Muscle layer of duodenum (tissue), 2 donors: ENCODE measurements around the gene GDF10.

Experiments
- H3K27ac ChIP-seq: one replicate; pipeline ENCODE4 v1.7.0; 2013; ENCODE audit warnings: mild to moderate bottlenecking, low read length
- H3K27me3 ChIP-seq: one replicate; pipeline ENCODE4 v1.7.0; 2013; ENCODE audit warnings: low read depth, mild to moderate bottlenecking, control low read depth, low read length
- H3K36me3 ChIP-seq, 2 donors: one replicate each; pipeline ENCODE4 v1.7.0; 2013; ENCODE audit warnings: low read length in 2 of 2, control low read depth in 1 of 2, mild to moderate bottlenecking in 1 of 2; ENCODE audit not compliant: insufficient read depth in 2 of 2, control insufficient read depth in 1 of 2
- H3K4me1 ChIP-seq, 2 donors: one replicate each; pipeline ENCODE4 v1.7.0; 2013; ENCODE audit warnings: low read length in 2 of 2, mild to moderate bottlenecking in 2 of 2, control low read depth in 1 of 2, moderate library complexity in 1 of 2; ENCODE audit not compliant: insufficient read depth in 2 of 2, control insufficient read depth in 1 of 2
- H3K4me3 ChIP-seq, 2 donors: one replicate each; pipeline ENCODE4 v1.7.0; 2013; ENCODE audit warnings: low read length in 2 of 2, low read depth in 1 of 2, mild to moderate bottlenecking in 1 of 2
- H3K9me3 ChIP-seq, 2 donors: one replicate each; pipeline ENCODE4 v1.7.0; 2013; ENCODE audit warnings: low read length in 2 of 2, control low read depth in 1 of 2, mild to moderate bottlenecking in 1 of 2; ENCODE audit not compliant: control insufficient read depth in 1 of 2
- donor health status: healthy.

Gene GDF10

GRCh38 chr10:47331491-47331890, 31.5 kb downstream of the GDF10 start:
- Histone ChIP-seq H3K4me3 (no peak overlapping the region), H3K27me3 (no peaks in the 10 kb centered on the region), H3K27ac (no peak overlapping the region), H3K4me1 (no peaks in the 10 kb centered on the region), H3K9me3 (no peaks in the 10 kb centered on the region), H3K36me3 (no peaks in the 10 kb centered on the region)

- H3K27ac ChIP-seq = no peak overlapping the region
- no peaks in the 10 kb centered on the region for H3K27me3 ChIP-seq
Measured at GRCh38 chr10:47331954-47332353, 32.0 kb downstream of the GDF10 start.

GRCh38 chr10:47332371-47332770, 32.4 kb downstream of the GDF10 start:
- Histone ChIP-seq H3K4me1 (no peaks in the 10 kb centered on the region), H3K27me3 (no peaks in the 10 kb centered on the region), H3K27ac (no peak overlapping the region), H3K9me3 (no peaks in the 10 kb centered on the region), H3K36me3 (no peaks in the 10 kb centered on the region), H3K4me3 (no peak overlapping the region)

More at GRCh38 chr10:47331954-47332353, 32.0 kb downstream of the GDF10 start:
- Histone ChIP-seq H3K36me3 (no peaks in the 10 kb centered on the region), H3K9me3 (no peaks in the 10 kb centered on the region), H3K4me3 (no peak overlapping the region), H3K4me1 (no peaks in the 10 kb centered on the region)

DNA sequence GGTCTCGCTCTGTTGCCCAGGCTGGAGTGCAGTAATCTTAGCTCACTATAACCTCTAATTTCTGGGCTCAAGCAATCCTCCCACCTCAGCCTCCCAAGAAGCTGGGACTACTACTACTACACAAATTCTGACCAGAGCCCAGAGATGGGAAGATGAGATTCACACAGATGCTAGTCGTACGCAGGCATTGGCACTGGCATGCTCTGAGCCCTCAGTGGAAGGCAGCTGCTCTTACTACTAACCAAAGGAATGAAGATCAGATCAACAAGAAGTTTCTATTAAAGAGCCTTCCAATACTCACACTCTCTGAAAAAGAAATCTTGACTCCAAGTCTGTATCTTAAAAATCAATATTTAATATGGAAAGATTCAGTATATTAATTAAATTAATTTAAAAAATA, 32.9 kb downstream of the GDF10 start:
- Histone ChIP-seq H3K27ac (no peak overlapping the region), H3K4me1 (no peaks in the 10 kb centered on the region), H3K9me3 (no peaks in the 10 kb centered on the region), H3K36me3 (no peaks in the 10 kb centered on the region), H3K4me3 (no peak overlapping the region), H3K27me3 (no peaks in the 10 kb centered on the region)

GRCh38 chr10:47333532-47333931, 33.5 kb downstream of the GDF10 start:
- no peaks in the 10 kb centered on the region for H3K9me3 ChIP-seq
- H3K36me3 ChIP-seq = no peaks in the 10 kb centered on the region
- H3K4me3 ChIP-seq = no peak overlapping the region
- H3K27ac ChIP-seq = no peak overlapping the region
- H3K4me1 ChIP-seq = no peaks in the 10 kb centered on the region
- no peaks in the 10 kb centered on the region for H3K27me3 ChIP-seq

GRCh38 chr10:47334466-47335295, 34.7 kb downstream of the GDF10 start:
- no peaks in the 10 kb centered on the region for H3K36me3 ChIP-seq
- no peaks in the 10 kb centered on the region for H3K9me3 ChIP-seq
- no peak overlapping the region for H3K27ac ChIP-seq
- no peaks in the 10 kb centered on the region for H3K27me3 ChIP-seq
- H3K4me3 ChIP-seq = no peak overlapping the region
- no peaks in the 10 kb centered on the region for H3K4me1 ChIP-seq

DNA sequence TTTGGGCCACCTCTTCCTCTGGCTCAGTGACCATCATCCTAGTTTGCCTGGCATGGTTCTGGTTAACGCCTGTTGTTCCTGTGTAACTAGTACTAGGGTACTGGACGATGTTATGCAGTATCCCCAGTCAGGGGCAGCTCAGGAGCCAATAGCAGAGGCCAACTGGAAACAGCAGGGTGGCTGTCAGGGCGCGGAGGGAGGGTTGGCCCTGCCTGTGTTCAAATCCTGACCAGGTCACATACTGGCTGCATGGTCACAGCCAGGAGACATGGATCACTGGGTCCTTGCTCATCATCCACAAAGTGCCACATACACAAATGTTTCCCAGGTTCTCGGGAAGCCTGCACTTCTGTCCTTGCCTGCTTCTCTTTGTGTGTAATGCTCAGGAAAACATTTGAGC, 35.9 kb downstream of the GDF10 start:
- no peaks in the 10 kb centered on the region for H3K4me1 ChIP-seq
- H3K4me3 ChIP-seq = no peak overlapping the region
- no peaks in the 10 kb centered on the region for H3K27me3 ChIP-seq
- no peak overlapping the region for H3K27ac ChIP-seq
- no peaks in the 10 kb centered on the region for H3K36me3 ChIP-seq
- H3K9me3 ChIP-seq = no peaks in the 10 kb centered on the region

DNA sequence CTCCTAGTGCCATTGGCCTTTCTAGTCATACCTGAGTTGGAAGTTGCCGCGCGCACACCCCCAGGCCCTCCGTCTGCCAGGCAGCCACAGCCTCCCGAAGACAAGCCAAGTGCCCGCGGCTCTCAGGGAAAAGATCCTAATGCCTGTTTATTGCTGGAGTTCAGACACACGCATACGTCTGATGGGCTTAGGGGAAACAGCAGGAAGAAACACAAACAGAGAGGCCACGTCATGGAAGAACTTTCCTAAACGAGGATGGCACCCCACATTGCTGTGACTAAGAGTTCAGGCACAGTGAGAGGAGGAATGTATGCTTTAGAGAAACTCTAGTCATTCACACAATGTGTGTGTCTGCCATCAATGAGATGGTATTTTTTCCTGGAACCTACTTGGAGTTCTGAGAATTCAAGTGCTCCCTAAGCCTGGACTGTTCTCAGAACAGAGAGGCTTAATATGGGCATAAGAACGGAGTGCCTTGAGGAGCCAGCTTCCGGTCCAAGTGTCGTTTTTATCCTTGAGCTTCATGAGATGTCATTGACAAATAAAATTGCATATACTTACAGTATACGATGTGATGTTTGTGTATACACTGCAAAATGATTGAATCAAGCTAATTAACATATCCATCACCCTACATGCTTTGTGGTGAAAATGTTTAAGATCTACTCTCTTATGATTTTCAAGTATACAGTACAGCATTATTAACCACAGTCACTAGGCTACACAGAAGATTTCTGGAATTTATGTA, 36.6 kb downstream of the GDF10 start:
- Histone ChIP-seq H3K4me1 (no peaks in the 10 kb centered on the region), H3K4me3 (no peak overlapping the region), H3K27me3 (no peaks in the 10 kb centered on the region), H3K9me3 (no peaks in the 10 kb centered on the region), H3K27ac (no peak overlapping the region), H3K36me3 (no peaks in the 10 kb centered on the region)

GRCh38 chr10:47337310-47337709, 37.3 kb downstream of the GDF10 start:
- H3K9me3 ChIP-seq = no peaks in the 10 kb centered on the region
- H3K4me1 ChIP-seq = no peaks in the 10 kb centered on the region
- H3K4me3 ChIP-seq = no peak overlapping the region
- no peak overlapping the region for H3K27ac ChIP-seq
- H3K27me3 ChIP-seq = no peaks in the 10 kb centered on the region
- H3K36me3 ChIP-seq = no peaks in the 10 kb centered on the region

GRCh38 chr10:47339186-47339735, 39.3 kb downstream of the GDF10 start:
- Histone ChIP-seq H3K4me3 (no peak overlapping the region), H3K27me3 (no peaks in the 10 kb centered on the region), H3K36me3 (no peaks in the 10 kb centered on the region), H3K9me3 (no peaks in the 10 kb centered on the region), H3K4me1 (no peaks in the 10 kb centered on the region), H3K27ac (no peak overlapping the region)

DNA sequence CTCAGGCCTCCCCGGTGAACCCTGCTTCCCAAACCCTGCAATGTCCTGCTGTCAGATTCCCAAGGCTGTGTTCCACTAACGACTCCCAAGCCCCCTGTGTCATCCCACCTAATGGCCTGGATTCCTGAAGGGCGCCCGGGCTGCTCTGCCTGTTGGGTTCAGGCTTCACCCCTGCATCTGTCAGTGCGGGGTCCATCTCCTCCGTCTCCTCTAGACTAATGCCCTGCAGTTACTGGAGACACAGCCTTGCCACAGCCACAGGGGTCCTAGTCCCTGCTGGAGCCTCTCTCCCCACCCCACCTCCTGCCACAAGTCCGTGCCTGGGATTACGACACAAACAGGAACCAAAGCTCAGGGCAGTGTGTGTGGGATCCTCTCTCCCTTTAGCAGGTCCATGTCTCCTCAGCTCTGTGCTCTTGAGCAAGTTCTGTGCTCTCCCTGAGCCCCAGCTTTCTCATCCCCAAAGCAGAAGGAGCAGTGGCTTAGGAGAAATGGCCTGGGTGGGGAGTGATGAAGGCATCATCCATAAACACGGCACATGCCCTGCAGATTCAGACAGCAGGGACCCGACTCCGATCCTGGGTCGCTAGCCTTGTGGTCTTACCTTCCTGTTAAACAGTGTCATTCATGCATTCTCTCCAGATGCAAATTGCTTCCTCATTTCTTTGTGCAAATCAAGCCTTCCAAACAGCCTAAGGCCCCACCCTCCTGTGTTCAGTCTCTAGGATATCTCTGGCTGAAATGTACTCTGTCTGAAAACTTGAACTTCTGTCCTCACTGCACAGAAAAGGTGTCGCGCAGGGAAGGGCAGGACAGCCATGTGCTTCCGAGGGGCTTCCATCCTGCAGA, 40.0 kb downstream of the GDF10 start:
- H3K9me3 ChIP-seq = no peaks in the 10 kb centered on the region
- no peaks in the 10 kb centered on the region for H3K4me1 ChIP-seq
- no peaks in the 10 kb centered on the region for H3K36me3 ChIP-seq
- H3K27ac ChIP-seq = no peak overlapping the region
- no peak overlapping the region for H3K4me3 ChIP-seq
- H3K27me3 ChIP-seq = no peaks in the 10 kb centered on the region
